Measurements from ENCODE around the gene SLC12A2. TPM values are rescaled to one million over a fixed set of nuclear protein-coding genes. Genes with fewer than 3 reads are reported as not detected.

Gene SLC12A2
- total RNA-seq, result 14.5 and 19.7 TPM in 2 replicates

- no peaks in the 10 kb centered on the region for H3K36me3 ChIP-seq (ENCODE audit: control insufficient read depth, insufficient read depth, low read length)
- H3K27me3 ChIP-seq (ENCODE audit: control insufficient read depth, insufficient read depth, low read length), result no peaks in the 10 kb centered on the region
- H3K4me3 ChIP-seq (ENCODE audit: low read depth, low read length), result peak within 1 kb of the TSS; percentile 85
- TF ChIP-seq CTCF (IDR thresholded peaks at IDR 0.05; ENCODE audit: insufficient read depth, low read length, severe bottlenecking), result no peak
- DNase-seq (ENCODE audit: low read depth), result peak; percentile 88
- FAIRE-seq, result no peak
Measured at GRCh38 chr5:128083033-128083810, at the start of gene SLC12A2. Gene SLC12A2 (plus strand): TSS chr5:128083766. CDS start chr5:128083955, 189 bp downstream.

GRCh38 chr5:128035689-128036088 lies 47.9 kb upstream of the SLC12A2 start:
- Histone ChIP-seq H3K4me3 (ENCODE audit: low read depth, low read length) (no peak overlapping the region), H3K36me3 (ENCODE audit: control insufficient read depth, insufficient read depth, low read length) (no peaks in the 10 kb centered on the region), H3K27me3 (ENCODE audit: control insufficient read depth, insufficient read depth, low read length) (no peaks in the 10 kb centered on the region)
- no peak for TF ChIP-seq CTCF (IDR thresholded peaks at IDR 0.05; ENCODE audit: insufficient read depth, low read length, severe bottlenecking)
- no peak for FAIRE-seq
- no peak for DNase-seq (ENCODE audit: low read depth)

GRCh38 chr5:128036950-128037349 lies 46.6 kb upstream of the SLC12A2 start:
- TF ChIP-seq CTCF (IDR thresholded peaks at IDR 0.05; ENCODE audit: insufficient read depth, low read length, severe bottlenecking), result no peak
- FAIRE-seq (no peak), DNase-seq (ENCODE audit: low read depth) (peak; percentile 76)
- Histone ChIP-seq H3K27me3 (ENCODE audit: control insufficient read depth, insufficient read depth, low read length) (no peaks in the 10 kb centered on the region), H3K4me3 (ENCODE audit: low read depth, low read length) (no peak overlapping the region), H3K36me3 (ENCODE audit: control insufficient read depth, insufficient read depth, low read length) (no peaks in the 10 kb centered on the region)

GRCh38 chr5:128038643-128039042 lies 44.9 kb upstream of the SLC12A2 start:
- no peak for TF ChIP-seq CTCF (IDR thresholded peaks at IDR 0.05; ENCODE audit: insufficient read depth, low read length, severe bottlenecking)
- peak; percentile 74 for DNase-seq (ENCODE audit: low read depth)
- no peak for FAIRE-seq

GRCh38 chr5:128040927-128041326 lies 42.6 kb upstream of the SLC12A2 start:
- Histone ChIP-seq H3K4me3 (ENCODE audit: low read depth, low read length) (no peak overlapping the region), H3K36me3 (ENCODE audit: control insufficient read depth, insufficient read depth, low read length) (no peaks in the 10 kb centered on the region), H3K27me3 (ENCODE audit: control insufficient read depth, insufficient read depth, low read length) (no peaks in the 10 kb centered on the region)
- DNase-seq (ENCODE audit: low read depth) (no peak), FAIRE-seq (no peak)
- no peak for TF ChIP-seq CTCF (IDR thresholded peaks at IDR 0.05; ENCODE audit: insufficient read depth, low read length, severe bottlenecking)

More at GRCh38 chr5:128038643-128039042, 44.9 kb upstream of the SLC12A2 start:
- no peaks in the 10 kb centered on the region for H3K27me3 ChIP-seq (ENCODE audit: control insufficient read depth, insufficient read depth, low read length)
- H3K4me3 ChIP-seq (ENCODE audit: low read depth, low read length), result no peak overlapping the region
- no peaks in the 10 kb centered on the region for H3K36me3 ChIP-seq (ENCODE audit: control insufficient read depth, insufficient read depth, low read length)
